HG03103 (cell line): ENCODE results near the gene SPON1.
"Not testable (repeated sequence)": the region's sequence is repeated elsewhere in the genome, so short reads cannot be mapped to it uniquely, and the experiment has no call there.

Experiments used
- ATAC-seq: cut with Tn5 transposase; IDR thresholded peaks from one replicate; pipeline ENCODE4 v1.9.1; 2021; ENCODE audit warnings: low read depth; ENCODE audit not compliant: unreplicated experiment

SPON1 gene

GRCh38 chr11:14259878-14260277, 297.4 kb downstream of the SPON1 start:
- no peak for ATAC-seq

GRCh38 chr11:14261066-14261465, 298.5 kb downstream of the SPON1 start:
- ATAC-seq, result no peak

- no peak for ATAC-seq
Measured at GRCh38 chr11:14262271-14262846, 299.8 kb downstream of the SPON1 start.

- ATAC-seq, result no peak
Measured at GRCh38 chr11:14264966-14265365, 302.4 kb downstream of the SPON1 start.

GRCh38 chr11:14266622-14267021, 304.1 kb downstream of the SPON1 start:
- ATAC-seq, result no peak

GRCh38 chr11:14267861-14268635, 305.5 kb downstream of the SPON1 start:
- ATAC-seq, result no peak

- ATAC-seq, result peak; percentile 45
Measured at GRCh38 chr11:14269692-14270573, 307.4 kb downstream of the SPON1 start.

- ATAC-seq, result peak; percentile 77
Measured at GRCh38 chr11:14270690-14271542, 308.4 kb downstream of the SPON1 start.

- ATAC-seq, result no peak
Measured at GRCh38 chr11:14273895-14274294, 311.4 kb downstream of the SPON1 start.

GRCh38 chr11:14275076-14275475, 312.6 kb downstream of the SPON1 start:
- ATAC-seq, result no peak

- ATAC-seq, result not testable (repeated sequence)
Measured at GRCh38 chr11:14278869-14279268, 316.3 kb downstream of the SPON1 start.

- no peak for ATAC-seq
Measured at GRCh38 chr11:14288189-14288935, 325.8 kb downstream of the SPON1 start.

GRCh38 chr11:14290422-14290821, 327.9 kb downstream of the SPON1 start:
- no peak for ATAC-seq

- no peak for ATAC-seq
Measured at GRCh38 chr11:14299921-14300320, 337.4 kb downstream of the SPON1 start.

GRCh38 chr11:14300661-14301304, 338.3 kb downstream of the SPON1 start:
- ATAC-seq, result peak; percentile 76

GRCh38 chr11:14304601-14305000, 342.1 kb downstream of the SPON1 start:
- no peak for ATAC-seq

GRCh38 chr11:14305649-14306048, 343.1 kb downstream of the SPON1 start:
- ATAC-seq, result no peak

- ATAC-seq, result no peak
Measured at GRCh38 chr11:14306481-14306880, 344.0 kb downstream of the SPON1 start.
